GM12878 (cell line): Measurements from ENCODE around the gene MILR1. TPM values are rescaled to one million over a fixed set of nuclear protein-coding genes. Genes with fewer than 3 reads are reported as not detected.

Experiments used
- ATAC-seq: fragments of 200-7000 bp; cut with Tn5 transposase; 3 replicates; pipeline ENCODE4 v1.9.1; 2020; ENCODE audit warnings: mild to moderate bottlenecking, moderate library complexity
- BruUV-seq: library from RNA; stranded (reverse); fragments of 400-500 nt; replicated peaks from 2 replicates; lab custom pipeline; 2021; lab: Mats Ljungman, UMichigan
- CTCF ChIA-PET: fragments of 300-600 bp; sonication (Branson Sonifier 250); formaldehyde crosslinking; extraction: SDS; loops from one replicate; lab custom pipeline; 2021; ENCODE audit warnings: inconsistent platforms; lab: Yijun Ruan, JAX
- POLR2A ChIA-PET: fragments of 350-600 bp; formaldehyde crosslinking; extraction: SDS; loops from one replicate; lab custom pipeline; 2021; ENCODE audit warnings: inconsistent platforms; lab: Charles Lee
- RAD21 ChIA-PET: fragments of 300-600 bp; sonication (Branson Sonifier 250); formaldehyde crosslinking; loops from one replicate; lab custom pipeline; 2023; ENCODE audit warnings: antibody characterized with exemption; ENCODE audit not compliant: unreplicated experiment; lab: Charles Lee
- SMC1A ChIA-PET: fragments of 300-600 bp; sonication (Branson Sonifier 250); formaldehyde crosslinking; loops from one replicate; lab custom pipeline; 2023; ENCODE audit not compliant: unreplicated experiment, uncharacterized antibody; lab: Charles Lee
- DNase-seq: peaks from one replicate; pipeline ENCODE4 v3.0.0-alpha.2; 2011; ENCODE audit warnings: low read depth, low spot score
- FAIRE-seq: peaks from 3 replicates; lab custom pipeline; 2011; peaks lifted over from hg19 to GRCh38; lab: Jason Lieb, UNC
- H2AFZ ChIP-seq: 2 replicates; pipeline ENCODE4 v1.6.0; 2011; ENCODE audit warnings: low read depth, low read length, control low read depth; ENCODE audit not compliant: control insufficient read depth
- H3K27ac ChIP-seq: 2 replicates; pipeline ENCODE4 v1.5.1; 2011; ENCODE audit warnings: control low read depth; ENCODE audit not compliant: control insufficient read depth, insufficient read depth
- H3K27me3 ChIP-seq, 2 experiments: replicated peaks in 1 of 2; 2 replicates each; pipeline versions ENCODE4 v1.6.0 to v1.6.1; 2011; ENCODE audit warnings: low read length in 1 of 2; ENCODE audit not compliant: control insufficient read depth in 2 of 2, insufficient read depth in 2 of 2
- H3K36me3 ChIP-seq, 2 experiments: 2 replicates each; pipeline ENCODE4 v1.5.1; 2011; ENCODE audit warnings: low read length in 1 of 2; ENCODE audit not compliant: control insufficient read depth in 2 of 2, insufficient read depth in 2 of 2
- H3K4me1 ChIP-seq: 2 replicates; pipeline ENCODE4 v1.6.1; 2011; ENCODE audit warnings: mild to moderate bottlenecking, low read length, moderate library complexity, mixed read lengths; ENCODE audit not compliant: control insufficient read depth, insufficient read depth
- H3K4me2 ChIP-seq: 2 replicates; pipeline ENCODE4 v1.6.0; 2011; ENCODE audit warnings: control low read depth; ENCODE audit not compliant: control insufficient read depth, insufficient read depth
- H3K4me3 ChIP-seq: fragments of 200-600 bp; sonication (generic); 2 replicates; pipeline ENCODE4 v1.5.1; 2016
- H3K79me2 ChIP-seq: 2 replicates; pipeline ENCODE4 v1.6.0; 2011; ENCODE audit warnings: low read length; ENCODE audit not compliant: control insufficient read depth, insufficient read depth
- H3K9ac ChIP-seq: 2 replicates; pipeline ENCODE4 v1.8.0; 2011; ENCODE audit warnings: low read length, control low read depth, mixed read lengths; ENCODE audit not compliant: control insufficient read depth, insufficient read depth
- H3K9me3 ChIP-seq: replicated peaks from 3 replicates; pipeline ENCODE4 v1.5.1; 2011; ENCODE audit warnings: mild to moderate bottlenecking, low read length; ENCODE audit not compliant: control insufficient read depth, insufficient read depth
- H4K20me1 ChIP-seq: 2 replicates; pipeline ENCODE4 v1.6.0; 2011; ENCODE audit not compliant: control insufficient read depth, insufficient read depth
- ATF7 ChIP-seq: fragments of 450-650 bp; IDR thresholded peaks from 2 replicates; pipeline ENCODE4 v1.6.1; 2016; ENCODE audit warnings: low read depth, mild to moderate bottlenecking
- CEBPZ ChIP-seq: fragments of 150-350 bp; IDR thresholded peaks from 2 replicates; pipeline ENCODE4 v1.6.1; 2016; ENCODE audit warnings: low read depth, low read length
- CHD4 ChIP-seq: fragments of 200-600 bp; sonication (generic); IDR thresholded peaks from 2 replicates; pipeline ENCODE4 v1.6.1; 2016; ENCODE audit warnings: mild to moderate bottlenecking
- CTCF ChIP-seq, 3 experiments: IDR thresholded peaks in 2 of 3; conservative IDR thresholded peaks in 1 of 3; 2 replicates each; pipeline ENCODE4 v1.5.1; 2011; ENCODE audit warnings: low read depth in 3 of 3, low read length in 3 of 3, mild to moderate bottlenecking in 3 of 3, control low read depth in 2 of 3, moderate library complexity in 2 of 3, inconsistent platforms in 1 of 3, mixed read lengths in 1 of 3; ENCODE audit not compliant: control insufficient read depth in 2 of 3, insufficient read depth in 1 of 3; ENCODE audit errors: extremely low read depth in 1 of 3
- DPF2 ChIP-seq: fragments of 450-650 bp; IDR thresholded peaks from 2 replicates; pipeline ENCODE4 v1.6.1; 2017; ENCODE audit warnings: mild to moderate bottlenecking
- IKZF1 ChIP-seq: fragments of 450-650 bp; conservative IDR thresholded peaks from 2 replicates; pipeline ENCODE4 v1.6.1; 2017; ENCODE audit warnings: antibody characterized with exemption, mild to moderate bottlenecking
- MTA2 ChIP-seq: fragments of 450-650 bp; IDR thresholded peaks from 2 replicates; pipeline ENCODE4 v1.6.1; 2016; ENCODE audit warnings: low read depth, mild to moderate bottlenecking, moderate library complexity
- PBX3 ChIP-seq: IDR thresholded peaks from 2 replicates; pipeline ENCODE4 v1.6.1; 2011; ENCODE audit warnings: mild to moderate bottlenecking, low read depth, low read length, moderate library complexity; ENCODE audit not compliant: insufficient replicate concordance
- RCOR1 ChIP-seq: conservative IDR thresholded peaks from 2 replicates; pipeline ENCODE4 v1.6.1; 2012; ENCODE audit warnings: low read depth, low read length, improper control_type of control experiment
- RELA ChIP-seq: fragments of 450-650 bp; IDR thresholded peaks from 2 replicates; pipeline ENCODE4 v1.8.0; 2014; ENCODE audit warnings: borderline replicate concordance; ENCODE audit not compliant: partially characterized antibody
- TCF12 ChIP-seq: IDR thresholded peaks from 2 replicates; pipeline ENCODE4 v1.6.1; 2011; ENCODE audit warnings: low read depth, mild to moderate bottlenecking, low read length
- WGBS: methylation state at CpG from one replicate; pipeline ENCODE4 v1.1.6; 2016; ENCODE audit warnings: low lambda C conversion rate; ENCODE audit not compliant: insufficient replicate concordance, insufficient coverage; ENCODE audit errors: missing lambda C conversion rate; 5-methylcytosine and 5-hydroxymethylcytosine counted together
- in situ Hi-C: fragments of 300-500 bp; cut with MboI; formaldehyde crosslinking; loops from 9 replicates; pipeline ENCODE4 v1.14.3; 2018; ENCODE audit warnings: mixed read lengths
- intact Hi-C: fragments of 100-400 bp; cut with micrococcal nuclease; formaldehyde crosslinking; loops from one replicate; pipeline ENCODE4 v1.14.2; 2022; ENCODE audit not compliant: unreplicated experiment
- polyA plus RNA-seq, 11 experiments: library from polyadenylated mRNA; depleted of rRNA in 4 of 11; unstranded in 6 of 11; stranded (reverse) in 5 of 11; fragments of >200 nt; fragmentation: Nextera tagmentation in 4 of 11; fragmentation: Illumina TruSeq in 1 of 11; extraction: Ambion mirVana in 4 of 11; extraction: Trizol in 1 of 11; gene quantifications; 1 replicate in 1 of 11; 2 replicates in 10 of 11; pipeline versions ENCODE4 v1.2.1 to v1.2.3, GENCODE V29; 2011 to 2016; ENCODE audit warnings: inconsistent platforms in 2 of 11, missing spikeins in 2 of 11, low read depth in 1 of 11
- total RNA-seq, 4 experiments: library from RNA; depleted of rRNA in 3 of 4; stranded (reverse); fragments of >200 nt in 3 of 4; fragmentation: Illumina TruSeq in 1 of 4; extraction: Trizol in 1 of 4; gene quantifications; 2 replicates each; pipeline versions ENCODE4 v1.2.1 to v1.2.3, GENCODE V29; 2013 to 2021
- TF ChIP-seq, protein P1 (sequence below): fragments of 450-650 bp; IDR thresholded peaks from 2 replicates; pipeline ENCODE4 v1.6.1; 2017; ENCODE audit warnings: mild to moderate bottlenecking, moderate library complexity

Gene MILR1
- total and polyA plus RNA-seq, 10 of the 15 experiments (the other 5 are each of a cell fraction or from before 2014, with no cell fraction given) = 2.0 to 47.2 (median 17.2) TPM

DNA sequence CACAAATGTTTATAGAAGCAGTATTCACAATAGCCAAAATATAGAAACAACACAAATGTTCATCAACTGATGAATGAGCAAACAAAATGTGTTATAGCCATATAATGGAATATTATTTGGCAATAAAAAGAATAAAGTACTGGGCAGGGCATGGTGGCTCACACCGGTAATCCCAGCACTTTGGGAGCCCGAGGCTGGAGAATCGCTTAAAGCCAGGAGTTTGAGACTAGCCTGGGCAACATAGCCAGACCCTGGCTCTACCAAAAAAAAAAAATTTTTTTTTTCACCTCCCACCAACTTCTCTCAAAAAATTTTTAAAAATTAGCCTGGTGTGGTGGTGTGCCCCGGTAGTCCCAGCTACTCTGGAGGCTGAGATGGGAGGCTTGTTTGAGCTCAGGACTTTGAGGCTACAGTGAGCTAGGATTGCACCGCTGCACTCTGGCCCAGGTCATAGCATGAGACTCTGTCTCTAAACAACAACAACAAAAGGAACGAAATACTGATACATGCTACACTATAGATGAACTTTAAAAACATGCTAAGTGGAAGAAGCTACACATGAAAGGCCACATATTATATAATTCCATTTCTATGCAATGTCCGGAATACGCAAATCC, 47.6 kb upstream of the MILR1 start:
- Histone ChIP-seq H3K79me2 (no peaks in the 10 kb centered on the region), H2AFZ (no peak overlapping the region), H3K36me3 (no peaks in the 10 kb centered on the region), H3K9ac (no peak overlapping the region), H4K20me1 (no peaks in the 10 kb centered on the region), H3K9me3 (no peaks in the 10 kb centered on the region; the same call in 2 of the 3 replicates), H3K27me3 (no peaks in the 10 kb centered on the region), H3K4me1 (peaks cover 48% of the 10 kb centered on the region), H3K4me2 (no peak overlapping the region), H3K4me3 (no peak overlapping the region), H3K27ac (no peak overlapping the region)
- ChIA-PET POLR2A (interaction anchor here (1.2 to 1.6 kb wide), 2 partner anchors 10 to 58 kb away, joined by 4 to 5 read pairs; no protein-coding TSS in a partner anchor), SMC1A (interaction anchor here (0.7 to 3.3 kb wide), 5 partner anchors 9 to 80 kb away, joined by 3 to 17 read pairs (median 4); no protein-coding TSS in a partner anchor), RAD21 (interaction anchor here (0.6 kb wide), 1 partner anchor 372 kb away, joined by 3 read pairs; no protein-coding TSS in a partner anchor), CTCF (interaction anchor here (1.0 kb wide), 1 partner anchor 16 kb away, joined by 3 read pairs; no protein-coding TSS in a partner anchor)
- in situ Hi-C loops (no loop called here), intact Hi-C loops (no loop called here)
- no peak for TF ChIP-seq RCOR1
- no peak for TF ChIP-seq RELA
- TF ChIP-seq ATF7 = no peak
- no peak for TF ChIP-seq CHD4
- TF ChIP-seq CEBPZ = no peak
- TF ChIP-seq MTA2 = no peak
- no peak for TF ChIP-seq CTCF (IDR thresholded peaks at IDR 0.05 in 2 of 3, conservative IDR thresholded peaks at IDR 0.05 in 1 of 3; ENCODE audit: control insufficient read depth in 2 of 3, extremely low read depth in 1 of 3, insufficient read depth in 1 of 3, low read depth in 3 of 3, low read length in 3 of 3)
- no peak for TF ChIP-seq DPF2
- TF ChIP-seq, protein P1, sequence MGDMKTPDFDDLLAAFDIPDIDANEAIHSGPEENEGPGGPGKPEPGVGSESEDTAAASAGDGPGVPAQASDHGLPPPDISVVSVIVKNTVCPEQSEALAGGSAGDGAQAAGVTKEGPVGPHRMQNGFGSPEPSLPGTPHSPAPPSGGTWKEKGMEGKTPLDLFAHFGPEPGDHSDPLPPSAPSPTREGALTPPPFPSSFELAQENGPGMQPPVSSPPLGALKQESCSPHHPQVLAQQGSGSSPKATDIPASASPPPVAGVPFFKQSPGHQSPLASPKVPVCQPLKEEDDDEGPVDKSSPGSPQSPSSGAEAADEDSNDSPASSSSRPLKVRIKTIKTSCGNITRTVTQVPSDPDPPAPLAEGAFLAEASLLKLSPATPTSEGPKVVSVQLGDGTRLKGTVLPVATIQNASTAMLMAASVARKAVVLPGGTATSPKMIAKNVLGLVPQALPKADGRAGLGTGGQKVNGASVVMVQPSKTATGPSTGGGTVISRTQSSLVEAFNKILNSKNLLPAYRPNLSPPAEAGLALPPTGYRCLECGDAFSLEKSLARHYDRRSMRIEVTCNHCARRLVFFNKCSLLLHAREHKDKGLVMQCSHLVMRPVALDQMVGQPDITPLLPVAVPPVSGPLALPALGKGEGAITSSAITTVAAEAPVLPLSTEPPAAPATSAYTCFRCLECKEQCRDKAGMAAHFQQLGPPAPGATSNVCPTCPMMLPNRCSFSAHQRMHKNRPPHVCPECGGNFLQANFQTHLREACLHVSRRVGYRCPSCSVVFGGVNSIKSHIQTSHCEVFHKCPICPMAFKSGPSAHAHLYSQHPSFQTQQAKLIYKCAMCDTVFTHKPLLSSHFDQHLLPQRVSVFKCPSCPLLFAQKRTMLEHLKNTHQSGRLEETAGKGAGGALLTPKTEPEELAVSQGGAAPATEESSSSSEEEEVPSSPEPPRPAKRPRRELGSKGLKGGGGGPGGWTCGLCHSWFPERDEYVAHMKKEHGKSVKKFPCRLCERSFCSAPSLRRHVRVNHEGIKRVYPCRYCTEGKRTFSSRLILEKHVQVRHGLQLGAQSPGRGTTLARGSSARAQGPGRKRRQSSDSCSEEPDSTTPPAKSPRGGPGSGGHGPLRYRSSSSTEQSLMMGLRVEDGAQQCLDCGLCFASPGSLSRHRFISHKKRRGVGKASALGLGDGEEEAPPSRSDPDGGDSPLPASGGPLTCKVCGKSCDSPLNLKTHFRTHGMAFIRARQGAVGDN = no peak
- no peak for TF ChIP-seq TCF12
- no peak for TF ChIP-seq PBX3
- no peak for TF ChIP-seq IKZF1
- FAIRE-seq (no peak), DNase-seq (no peak), ATAC-seq (no peak)
- no TSS peak for BruUV-seq
- WGBS = 76% methylated on average over 8 of the region's 8 CpGs
